Hematopoietic multipotent progenitor cell (in vitro differentiated cells): ENCODE measurements around the gene BPTF. TPM values are rescaled to one million over a fixed set of nuclear protein-coding genes. Genes with fewer than 3 reads are reported as not detected.

Source experiments
- small RNA-seq: library from RNA; depleted of rRNA; stranded (forward); fragments of <200 nt; gene quantifications from one replicate; pipeline ENCODE3, GENCODE V24; 2012
- total RNA-seq: library from RNA; depleted of rRNA; stranded (reverse); fragments of >200 nt; gene quantifications from one replicate; pipeline ENCODE4 v1.2.3, GENCODE V29; 2012

The BPTF gene
- total RNA-seq, 1 donor, result 116 TPM

Small RNA genes within 50 kb of the gene (small RNA-seq; reads per million reads assigned to genes)
- not detected for gene RN7SL622P

Other genes with a start within 250 kb of the BPTF start
- gene NOL11, start 107.6 kb upstream of the BPTF start, total RNA-seq, result 29.6 TPM
- gene C17orf58, start 171.0 kb downstream of the BPTF start, total RNA-seq, result 5.7 TPM
- gene KPNA2, start 210.2 kb downstream of the BPTF start, total RNA-seq, result 28.3 TPM